HCT116 (cell line): ENCODE data around the gene OCSTAMP.

ENCODE experiments used
- CEBPB ChIP-seq: IDR thresholded peaks from 2 replicates; pipeline ENCODE4 v1.6.1; 2012; ENCODE audit warnings: low read depth
- EGR1 ChIP-seq: IDR thresholded peaks from 2 replicates; pipeline ENCODE4 v1.6.1; 2012; ENCODE audit warnings: low read depth
- EZH2 ChIP-seq: fragments of 200-600 bp; sonication (generic); IDR thresholded peaks from 2 replicates; pipeline ENCODE4 v1.6.1; 2017; ENCODE audit warnings: antibody characterized with exemption, mixed run types
- FOSL1 ChIP-seq: IDR thresholded peaks from 2 replicates; pipeline ENCODE4 v1.6.1; 2012; ENCODE audit warnings: low read depth
- JUND ChIP-seq: IDR thresholded peaks from 2 replicates; pipeline ENCODE4 v1.6.1; 2012
- POLR2A ChIP-seq: IDR thresholded peaks from 2 replicates; pipeline ENCODE4 v1.7.0; 2011; ENCODE audit warnings: borderline replicate concordance; ENCODE audit not compliant: insufficient read depth, insufficient read length; ENCODE audit errors: extremely low read depth
- POLR2AphosphoS5 ChIP-seq: IDR thresholded peaks from 2 replicates; pipeline ENCODE4 v1.6.1; 2011; ENCODE audit warnings: mild to moderate bottlenecking, low read depth, low read length, moderate library complexity
- SIN3A ChIP-seq: IDR thresholded peaks from 2 replicates; pipeline ENCODE4 v1.6.1; 2012; ENCODE audit warnings: low read depth
- TCF7L2 ChIP-seq: IDR thresholded peaks from 2 replicates; pipeline ENCODE4 v1.7.0; 2011; ENCODE audit warnings: borderline replicate concordance, inconsistent platforms; ENCODE audit not compliant: insufficient read depth, insufficient read length; ENCODE audit errors: extremely low read depth
- YY1 ChIP-seq: IDR thresholded peaks from 2 replicates; pipeline ENCODE4 v1.6.1; 2011; ENCODE audit warnings: low read length, low read depth, moderate library complexity, mild to moderate bottlenecking; ENCODE audit not compliant: insufficient replicate concordance; ENCODE audit errors: extremely low read depth
- ZNF274 ChIP-seq: fragments of 200-500 bp; sonication (Bioruptor generic); IDR thresholded peaks from 2 replicates; pipeline ENCODE4 v1.6.1; 2014; ENCODE audit warnings: mild to moderate bottlenecking, low read depth, low read length, inconsistent platforms
- TF ChIP-seq, protein P1 (sequence below), 3 experiments: fragments of 200-600 bp in 1 of 3; sonication (generic) in 1 of 3; IDR thresholded peaks in 2 of 3; conservative IDR thresholded peaks in 1 of 3; 2 replicates each; pipeline ENCODE4 v1.5.1; 2012 to 2017; ENCODE audit warnings: low read depth in 2 of 3, low read length in 2 of 3, antibody characterized with exemption in 1 of 3, borderline replicate concordance in 1 of 3, control low read depth in 1 of 3, mild to moderate bottlenecking in 1 of 3, mixed read lengths in 1 of 3, mixed run types in 1 of 3, moderate library complexity in 1 of 3; ENCODE audit not compliant: insufficient read depth in 1 of 3

- TF ChIP-seq POLR2AphosphoS5 (no peak), EZH2 (no peak), ZNF274 (no peak), EGR1 (no peak), POLR2A (no peak), FOSL1 (no peak), TCF7L2 (no peak), YY1 (no peak), CEBPB (no peak), JUND (no peak), SIN3A (no peak)
- TF ChIP-seq, protein P1, sequence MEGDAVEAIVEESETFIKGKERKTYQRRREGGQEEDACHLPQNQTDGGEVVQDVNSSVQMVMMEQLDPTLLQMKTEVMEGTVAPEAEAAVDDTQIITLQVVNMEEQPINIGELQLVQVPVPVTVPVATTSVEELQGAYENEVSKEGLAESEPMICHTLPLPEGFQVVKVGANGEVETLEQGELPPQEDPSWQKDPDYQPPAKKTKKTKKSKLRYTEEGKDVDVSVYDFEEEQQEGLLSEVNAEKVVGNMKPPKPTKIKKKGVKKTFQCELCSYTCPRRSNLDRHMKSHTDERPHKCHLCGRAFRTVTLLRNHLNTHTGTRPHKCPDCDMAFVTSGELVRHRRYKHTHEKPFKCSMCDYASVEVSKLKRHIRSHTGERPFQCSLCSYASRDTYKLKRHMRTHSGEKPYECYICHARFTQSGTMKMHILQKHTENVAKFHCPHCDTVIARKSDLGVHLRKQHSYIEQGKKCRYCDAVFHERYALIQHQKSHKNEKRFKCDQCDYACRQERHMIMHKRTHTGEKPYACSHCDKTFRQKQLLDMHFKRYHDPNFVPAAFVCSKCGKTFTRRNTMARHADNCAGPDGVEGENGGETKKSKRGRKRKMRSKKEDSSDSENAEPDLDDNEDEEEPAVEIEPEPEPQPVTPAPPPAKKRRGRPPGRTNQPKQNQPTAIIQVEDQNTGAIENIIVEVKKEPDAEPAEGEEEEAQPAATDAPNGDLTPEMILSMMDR (IDR thresholded peaks at IDR 0.05 in 2 of 3, conservative IDR thresholded peaks at IDR 0.05 in 1 of 3; ENCODE audit: borderline replicate concordance in 1 of 3, insufficient read depth in 1 of 3, low read depth in 2 of 3, low read length in 2 of 3) = no peak
Observed at GRCh38 chr20:46543959-46544358, 6.5 kb downstream of the OCSTAMP start.
